HepG2 (cell line): ENCODE data around the gene ZNF700.
"Not testable (repeated sequence)": the region's sequence is repeated elsewhere in the genome, so short reads cannot be mapped to it uniquely, and the experiment has no call there.

Experiments used
- BHLHE40 ChIP-seq: IDR thresholded peaks from 2 replicates; pipeline ENCODE4 v1.6.1; 2011; ENCODE audit warnings: low read length, improper control_type of control experiment
- CTCF ChIP-seq: sonication (generic); formaldehyde crosslinking; IDR thresholded peaks from 2 replicates; pipeline ENCODE4 v1.5.0; 2020; ENCODE audit warnings: mild to moderate bottlenecking, missing genetic modification reagents, moderate library complexity
- EZH2 ChIP-seq: conservative IDR thresholded peaks from 2 replicates; pipeline ENCODE4 v1.6.1; 2012; ENCODE audit warnings: mild to moderate bottlenecking, low read depth, low read length, moderate library complexity
- POLR2A ChIP-seq, 2 experiments: IDR thresholded peaks; 2 replicates each; pipeline ENCODE4 v1.6.1; 2011; ENCODE audit warnings: low read depth in 2 of 2, low read length in 2 of 2, mild to moderate bottlenecking in 1 of 2, moderate library complexity in 1 of 2; ENCODE audit not compliant: insufficient read depth in 1 of 2
- RAD21 ChIP-seq: fragments of 450-650 bp; formaldehyde crosslinking; IDR thresholded peaks from 2 replicates; pipeline ENCODE4 v1.5.0; 2020; ENCODE audit warnings: mild to moderate bottlenecking
- ZMAT3 ChIP-seq: sonication (generic); formaldehyde crosslinking; conservative IDR thresholded peaks from 2 replicates; pipeline ENCODE4 v1.7.0; 2021; ENCODE audit warnings: missing genetic modification reagents
- ZNF570 ChIP-seq: sonication (generic); formaldehyde crosslinking; IDR thresholded peaks from 2 replicates; pipeline ENCODE4 v1.4.0; 2020; ENCODE audit warnings: mild to moderate bottlenecking, missing genetic modification reagents, borderline replicate concordance

- not testable (repeated sequence) for TF ChIP-seq POLR2A (IDR thresholded peaks at IDR 0.05; ENCODE audit: insufficient read depth in 1 of 2, low read depth in 2 of 2, low read length in 2 of 2); CTCF (CRISPR knock-in tag); BHLHE40; ZMAT3 (CRISPR knock-in tag); RAD21 (CRISPR knock-in tag); EZH2; ZNF570
Measured at GRCh38 chr19:11941361-11941887, 16.5 kb downstream of the ZNF700 start.
